Erythroblast (primary cell): ENCODE data around the gene PGC.

Experiments used
- GATA1 ChIP-seq: IDR thresholded peaks from 2 replicates; pipeline ENCODE4 v1.6.1; 2011; ENCODE audit warnings: low read depth, mild to moderate bottlenecking, control low read depth, low read length, moderate library complexity
- POLR2A ChIP-seq: IDR thresholded peaks from 2 replicates; pipeline ENCODE4 v1.6.1; 2011; ENCODE audit warnings: mild to moderate bottlenecking, low read length

DNA sequence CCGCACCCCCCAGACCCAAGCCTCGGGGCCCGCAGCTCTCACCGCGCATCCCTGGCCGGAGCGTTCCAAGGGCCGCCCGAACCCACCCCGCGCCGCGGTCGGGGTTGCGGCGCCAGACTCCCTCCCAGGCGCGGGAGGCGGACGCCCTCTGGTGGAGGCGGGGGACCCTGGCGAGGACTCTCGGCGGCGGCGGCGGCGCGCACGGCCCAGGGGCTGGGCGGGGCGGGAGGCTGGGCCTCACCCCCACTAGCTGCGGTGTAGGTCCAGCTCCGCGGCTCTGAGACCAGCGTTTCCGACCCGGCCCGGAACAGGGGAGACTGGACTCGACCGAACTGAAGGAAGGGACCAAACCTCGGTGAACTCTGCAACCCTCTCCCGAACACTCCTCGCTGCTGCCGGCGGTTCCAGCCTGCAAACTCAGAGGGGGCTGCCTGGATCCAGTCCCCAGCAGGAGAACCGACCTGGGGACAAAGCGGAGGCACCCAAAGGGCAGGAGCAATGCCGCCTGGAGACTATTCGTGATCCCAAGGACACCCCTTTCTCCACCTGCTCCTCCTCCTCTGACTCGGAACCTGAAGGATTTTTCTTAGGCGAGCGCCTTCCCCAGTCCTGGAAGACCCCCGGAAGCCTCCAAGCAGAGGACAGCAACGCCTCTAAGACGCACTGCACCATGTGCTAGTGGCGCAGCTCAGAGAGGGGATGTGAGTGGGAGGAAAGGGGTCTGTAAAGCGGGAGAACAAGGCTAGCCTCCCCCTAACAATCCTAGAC is 39.4 kb upstream of the PGC start:
- TF ChIP-seq POLR2A (no peak), GATA1 (no peak)
